Erythroblast (primary cell): ENCODE measurements around the gene SESTD1.
"Not testable (repeated sequence)": the region's sequence is repeated elsewhere in the genome, so short reads cannot be mapped to it uniquely, and the experiment has no call there.

Source experiments
- DNase-seq, 2 experiments: peaks; one replicate each; lab custom pipeline; 2025; lab: John Stamatoyannopoulos, UW
- GATA1 ChIP-seq: IDR thresholded peaks from 2 replicates; pipeline ENCODE4 v1.6.1; 2011; ENCODE audit warnings: low read depth, mild to moderate bottlenecking, control low read depth, low read length, moderate library complexity
- POLR2A ChIP-seq: IDR thresholded peaks from 2 replicates; pipeline ENCODE4 v1.6.1; 2011; ENCODE audit warnings: mild to moderate bottlenecking, low read length

Gene SESTD1

GRCh38 chr2:179253226-179253625, 11.4 kb downstream of the SESTD1 start:
- DNase-seq: no peak
- TF ChIP-seq POLR2A (no peak), GATA1 (no peak)

DNA sequence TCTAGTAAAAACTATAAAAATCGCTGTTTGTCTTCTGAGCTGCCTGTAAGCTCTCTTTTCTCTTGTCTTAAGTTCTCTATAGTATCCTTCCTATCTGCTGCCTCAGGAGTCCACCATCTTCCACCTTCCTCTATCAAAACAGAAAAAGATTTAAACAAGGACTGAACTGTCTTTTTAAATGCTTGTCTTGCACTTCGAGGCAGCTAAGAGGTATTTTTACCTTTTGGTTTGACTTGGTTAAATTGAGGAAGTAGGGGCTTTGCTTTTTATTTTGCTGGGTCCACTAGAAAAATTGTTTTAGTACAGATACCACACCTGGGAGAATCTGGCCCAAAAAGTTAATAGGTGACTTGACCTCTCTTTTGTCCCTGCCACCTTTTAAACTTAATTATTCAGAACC, 12.2 kb downstream of the SESTD1 start:
- TF ChIP-seq GATA1: no peak
- TF ChIP-seq POLR2A: no peak
- no peak for DNase-seq

GRCh38 chr2:179251870-179252269, 12.8 kb downstream of the SESTD1 start:
- no peak for TF ChIP-seq GATA1
- TF ChIP-seq POLR2A: no peak
- DNase-seq: no peak

GRCh38 chr2:179250848-179251504, 13.7 kb downstream of the SESTD1 start:
- no peak for DNase-seq
- TF ChIP-seq GATA1 (no peak), POLR2A (no peak)

DNA sequence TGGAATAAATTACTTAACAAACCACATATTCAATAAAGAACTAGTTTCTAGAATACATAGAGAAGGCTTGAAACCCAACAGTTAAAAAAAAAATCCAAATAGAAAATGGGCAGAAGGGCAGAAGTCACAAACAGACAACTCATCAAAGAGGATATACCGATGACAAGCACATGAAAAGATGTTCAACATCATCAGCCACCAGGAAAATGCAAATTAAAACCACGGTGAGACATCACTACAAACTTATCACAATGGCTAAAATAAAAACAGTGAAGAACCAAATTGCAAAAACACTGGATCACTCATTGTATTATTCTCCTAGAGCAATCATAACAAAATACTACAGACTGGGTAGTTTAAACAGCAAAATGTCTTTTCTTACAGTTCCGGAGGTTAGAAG, 14.5 kb downstream of the SESTD1 start:
- no peak for DNase-seq
- TF ChIP-seq GATA1: no peak
- TF ChIP-seq POLR2A: no peak

DNA sequence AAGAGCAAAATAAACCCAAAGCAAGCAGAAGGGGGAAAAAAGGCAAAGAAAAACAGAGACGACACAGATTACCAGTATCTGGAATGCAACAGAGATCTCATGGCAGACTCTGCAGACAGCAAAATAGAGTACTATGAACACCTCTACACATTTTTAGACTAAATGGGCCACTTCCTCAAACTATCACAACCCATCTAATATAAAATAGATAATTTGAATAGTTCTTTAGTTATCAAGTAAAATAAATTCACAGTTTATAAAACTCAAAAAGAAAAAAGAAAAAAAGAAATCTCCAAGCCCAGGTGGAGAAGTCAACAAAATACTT, 16.6 kb downstream of the SESTD1 start:
- no peak for DNase-seq
- no peak for TF ChIP-seq GATA1
- TF ChIP-seq POLR2A: no peak

DNA sequence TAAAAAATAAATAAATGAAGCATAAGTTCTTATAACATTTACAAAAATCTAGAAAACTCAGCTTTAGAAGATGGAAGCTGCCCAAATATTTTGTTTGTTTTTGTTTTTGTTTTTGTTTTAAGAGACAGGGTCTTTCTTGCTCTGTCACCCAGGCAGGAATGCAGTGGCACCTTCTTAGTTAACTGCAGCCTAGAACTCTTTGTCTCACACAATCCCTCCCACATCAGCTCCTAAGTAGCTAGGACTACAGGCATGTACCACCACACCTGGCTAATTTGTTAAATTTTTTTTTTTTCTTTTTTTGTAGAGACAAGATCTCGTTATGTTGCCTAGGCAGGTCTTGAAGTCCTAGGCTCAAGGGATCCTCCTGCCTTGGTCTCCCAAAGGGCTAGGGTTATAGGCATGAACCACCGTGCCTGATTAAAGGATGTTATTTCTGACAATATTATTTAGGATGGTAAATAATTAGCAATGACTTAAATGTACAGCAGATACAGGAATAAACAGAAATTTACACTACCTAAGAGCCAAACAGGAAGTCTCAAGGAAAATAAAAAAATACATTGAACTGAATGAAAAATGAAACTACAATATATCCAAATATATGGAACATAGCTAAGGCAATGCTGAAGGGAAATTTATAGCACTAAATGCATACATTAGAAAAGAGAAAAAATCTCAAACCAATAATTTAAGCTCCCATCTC, 17.2 kb downstream of the SESTD1 start:
- no peak for DNase-seq
- no peak for TF ChIP-seq GATA1
- no peak for TF ChIP-seq POLR2A

DNA sequence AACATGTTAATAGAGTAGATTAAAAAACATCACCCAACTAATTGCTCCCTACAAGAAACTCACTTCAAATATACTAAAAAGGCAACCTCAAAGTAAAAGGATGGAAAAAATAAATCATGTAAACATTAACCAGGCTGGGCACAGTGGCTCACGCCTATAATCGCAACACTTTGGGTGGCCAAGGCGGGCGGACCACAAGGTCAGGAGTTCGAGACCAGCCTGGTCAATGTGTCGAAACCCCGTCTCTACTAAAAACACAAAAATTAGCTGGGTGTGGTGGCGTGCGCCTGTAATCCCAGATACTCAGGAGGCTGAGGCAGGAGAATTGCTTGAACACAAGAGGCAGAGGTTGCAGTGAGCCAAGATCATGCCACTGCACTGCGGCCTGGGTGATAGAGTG, 18.8 kb downstream of the SESTD1 start:
- DNase-seq: not testable (repeated sequence)

DNA sequence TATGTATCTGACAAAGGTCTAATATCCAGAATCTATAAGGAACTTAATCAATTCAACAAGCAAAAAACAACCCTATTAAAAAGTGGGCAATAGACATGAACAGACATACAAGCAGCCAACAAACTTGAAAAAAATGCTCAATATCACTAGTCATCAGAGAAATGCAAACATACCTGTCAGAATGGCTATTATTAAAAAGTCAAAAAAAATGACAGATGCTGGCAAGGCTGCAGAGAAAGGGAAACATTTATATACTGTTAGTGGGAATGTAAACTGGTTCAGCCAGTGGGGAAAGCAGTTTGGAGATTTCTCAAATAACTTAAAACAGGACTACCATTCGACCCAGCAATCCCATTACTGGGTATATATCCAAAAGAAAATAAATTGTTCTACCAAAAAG, 21.6 kb downstream of the SESTD1 start:
- no peak for DNase-seq
- no peak for TF ChIP-seq GATA1
- TF ChIP-seq POLR2A: no peak

- no peak for TF ChIP-seq GATA1
- no peak for DNase-seq
These were observed 23.9 kb downstream of the SESTD1 start for GRCh38 chr2:179240481-179241451.

GRCh38 chr2:179239838-179240237, 24.8 kb downstream of the SESTD1 start:
- TF ChIP-seq POLR2A (no peak), GATA1 (no peak)
- DNase-seq: no peak

DNA sequence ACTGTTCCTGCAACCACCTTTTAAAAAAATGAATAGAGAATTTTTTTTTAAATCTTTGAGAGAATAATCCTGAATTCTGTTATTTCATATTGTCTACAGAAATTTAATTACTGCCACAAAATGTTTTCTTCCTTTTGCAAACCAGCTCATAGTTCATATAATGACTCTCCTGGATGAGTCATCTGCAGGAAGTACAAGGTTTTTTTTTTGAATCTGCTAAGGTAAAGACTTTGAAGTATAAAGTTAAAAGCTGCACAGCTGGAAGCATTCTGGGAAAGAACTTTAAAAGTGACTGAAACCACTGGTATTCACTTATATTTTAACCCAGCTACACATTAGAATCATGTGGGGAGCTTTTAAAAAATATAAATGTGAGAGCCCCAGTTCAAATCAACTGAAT, 25.4 kb downstream of the SESTD1 start:
- TF ChIP-seq POLR2A: no peak
- TF ChIP-seq GATA1: no peak
- no peak for DNase-seq

GRCh38 chr2:179238027-179238426, 26.6 kb downstream of the SESTD1 start:
- no peak for DNase-seq
- TF ChIP-seq GATA1: no peak
- no peak for TF ChIP-seq POLR2A
